Measurements from ENCODE around the gene RPS16. TPM values are rescaled to one million over a fixed set of nuclear protein-coding genes. Genes with fewer than 3 reads are reported as not detected.
A peak's percentile ranks its signal among the peaks of the same experiment; 100 is the strongest.

Gene RPS16
- total and polyA plus RNA-seq, 2 of the 13 experiments (the other 11 are each of a cell fraction or from before 2014, with no cell fraction given): 488 to 2,583 TPM

- 0% methylated on average over 42 of the region's 60 CpGs for WGBS (ENCODE audit: low lambda C conversion rate)
- peak within 1 kb of the TSS; percentile 86 for H3K27ac ChIP-seq (ENCODE audit: extremely low read length, insufficient read depth, low read length)
- in situ Hi-C loops (cut with HindIII; ENCODE audit: extremely low pct_ligation_motif_present, low pct_unique_long_range_greater_than_20kb): no loop called here
- TF ChIP-seq MED1 (CRISPR knock-in tag; IDR thresholded peaks at IDR 0.05): no peak; the same call in 1 of the 2 replicates
- peak; percentile 98 for TF ChIP-seq POLR2A (IDR thresholded peaks at IDR 0.05; ENCODE audit: insufficient read depth in 1 of 2, low read depth in 2 of 2, low read length in 2 of 2)
- no peak for TF ChIP-seq MLLT10 (CRISPR knock-in tag; IDR thresholded peaks at IDR 0.05)
- no peak for TF ChIP-seq ZNF451 (CRISPR knock-in tag; IDR thresholded peaks at IDR 0.05)
- TF ChIP-seq, protein P1, sequence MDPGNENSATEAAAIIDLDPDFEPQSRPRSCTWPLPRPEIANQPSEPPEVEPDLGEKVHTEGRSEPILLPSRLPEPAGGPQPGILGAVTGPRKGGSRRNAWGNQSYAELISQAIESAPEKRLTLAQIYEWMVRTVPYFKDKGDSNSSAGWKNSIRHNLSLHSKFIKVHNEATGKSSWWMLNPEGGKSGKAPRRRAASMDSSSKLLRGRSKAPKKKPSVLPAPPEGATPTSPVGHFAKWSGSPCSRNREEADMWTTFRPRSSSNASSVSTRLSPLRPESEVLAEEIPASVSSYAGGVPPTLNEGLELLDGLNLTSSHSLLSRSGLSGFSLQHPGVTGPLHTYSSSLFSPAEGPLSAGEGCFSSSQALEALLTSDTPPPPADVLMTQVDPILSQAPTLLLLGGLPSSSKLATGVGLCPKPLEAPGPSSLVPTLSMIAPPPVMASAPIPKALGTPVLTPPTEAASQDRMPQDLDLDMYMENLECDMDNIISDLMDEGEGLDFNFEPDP (CRISPR knock-in tag; conservative IDR thresholded peaks at IDR 0.05): no peak
- peak; percentile 35; the same call in 1 of the 2 replicates for TF ChIP-seq MIER3 (CRISPR knock-in tag; IDR thresholded peaks at IDR 0.05; ENCODE audit: borderline replicate concordance)
- peak; percentile 79; the same call in 1 of the 2 replicates for TF ChIP-seq GPN1 (CRISPR knock-in tag; IDR thresholded peaks at IDR 0.05; ENCODE audit: borderline replicate concordance)
- TF ChIP-seq, protein P2, sequence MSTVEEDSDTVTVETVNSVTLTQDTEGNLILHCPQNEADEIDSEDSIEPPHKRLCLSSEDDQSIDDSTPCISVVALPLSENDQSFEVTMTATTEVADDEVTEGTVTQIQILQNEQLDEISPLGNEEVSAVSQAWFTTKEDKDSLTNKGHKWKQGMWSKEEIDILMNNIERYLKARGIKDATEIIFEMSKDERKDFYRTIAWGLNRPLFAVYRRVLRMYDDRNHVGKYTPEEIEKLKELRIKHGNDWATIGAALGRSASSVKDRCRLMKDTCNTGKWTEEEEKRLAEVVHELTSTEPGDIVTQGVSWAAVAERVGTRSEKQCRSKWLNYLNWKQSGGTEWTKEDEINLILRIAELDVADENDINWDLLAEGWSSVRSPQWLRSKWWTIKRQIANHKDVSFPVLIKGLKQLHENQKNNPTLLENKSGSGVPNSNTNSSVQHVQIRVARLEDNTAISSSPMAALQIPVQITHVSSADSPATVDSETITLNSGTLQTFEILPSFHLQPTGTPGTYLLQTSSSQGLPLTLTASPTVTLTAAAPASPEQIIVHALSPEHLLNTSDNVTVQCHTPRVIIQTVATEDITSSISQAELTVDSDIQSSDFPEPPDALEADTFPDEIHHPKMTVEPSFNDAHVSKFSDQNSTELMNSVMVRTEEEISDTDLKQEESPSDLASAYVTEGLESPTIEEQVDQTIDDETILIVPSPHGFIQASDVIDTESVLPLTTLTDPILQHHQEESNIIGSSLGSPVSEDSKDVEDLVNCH (CRISPR knock-in tag; IDR thresholded peaks at IDR 0.05): no peak
- no peak for TF ChIP-seq GTF2F1 (IDR thresholded peaks at IDR 0.05; ENCODE audit: low read length)
- peak; percentile 85 for TF ChIP-seq YY1 (IDR thresholded peaks at IDR 0.05; ENCODE audit: insufficient read depth, insufficient replicate concordance, low read depth, low read length)
- TF ChIP-seq ZFAT (CRISPR knock-in tag; conservative IDR thresholded peaks at IDR 0.05): no peak
- peak; percentile 91; the same call in 1 of the 2 replicates for TF ChIP-seq ZHX1 (CRISPR knock-in tag; IDR thresholded peaks at IDR 0.05; ENCODE audit: low read depth)
- TF ChIP-seq KLF15 (CRISPR knock-in tag; IDR thresholded peaks at IDR 0.05; ENCODE audit: borderline replicate concordance): no peak
- 0 out of 2 replicates have a peak, but pooled peaks have one; percentile 22 for TF ChIP-seq ZNF263 (CRISPR knock-in tag; IDR thresholded peaks at IDR 0.05)
Measured at GRCh38 chr19:39390751-39391437, 44.9 kb downstream of the RPS16 start, which contains the start of the genes MED29 and PAF1. TSS of gene MED29 (plus strand) at chr19:39391378. CDS start at chr19:39391423, 45 bp downstream. TSS of gene PAF1 (minus strand) at chr19:39391106. CDS start at chr19:39390864, 242 bp downstream.

More at GRCh38 chr19:39390751-39391437, 44.9 kb downstream of the RPS16 start, which contains the start of the genes MED29 and PAF1:
- intact Hi-C loops (cut with micrococcal nuclease; ENCODE audit: unreplicated experiment): loop anchor here (1.0 kb wide), 1 partner anchor 7 kb away; no protein-coding TSS in a partner anchor
- Histone ChIP-seq H3K9me3 (ENCODE audit: low read length) (no peaks in the 10 kb centered on the region), H3K4me2 (ENCODE audit: low read depth, low read length) (peak within 1 kb of the TSS; percentile 75), H4K20me1 (ENCODE audit: insufficient read depth, low read length) (no peaks in the 10 kb centered on the region), H3K79me2 (ENCODE audit: insufficient read depth, low read length) (peaks cover 17% of the 10 kb centered on the region), H2AFZ (ENCODE audit: low read length) (no peak within 1 kb of the TSS), H3K4me3 (replicated peaks in 1 of 3; ENCODE audit: insufficient read depth in 1 of 3, low read depth in 2 of 3, low read length in 3 of 3) (peak within 1 kb of the TSS; percentile 92 to 96 (median 95)), H3K9ac (ENCODE audit: insufficient read depth, low read depth, low read length) (peak within 1 kb of the TSS; percentile 95), H3K4me1 (ENCODE audit: insufficient read depth, low read length) (peaks cover 22% of the 10 kb centered on the region), H3K27me3 (ENCODE audit: control insufficient read depth in 1 of 2, insufficient read depth in 2 of 2, low read length in 2 of 2) (no peaks in the 10 kb centered on the region), H3K36me3 (replicated peaks in 1 of 2; ENCODE audit: control insufficient read depth in 1 of 2, insufficient read depth in 2 of 2, low read length in 2 of 2) (peaks cover 9 to 47% of the 10 kb centered on the region in 2 experiments)
- POLR2A ChIA-PET: interaction anchor here (0.7 to 3.2 kb wide), 22 partner anchors 8 to 772 kb away, joined by 3 to 49 read pairs (median 6); partner anchors contain the start of genes EIF3K, PAK4, PLEKHG2 and RPS16
- ATAC-seq (peak; percentile 96), DNase-seq (ENCODE audit: low spot score) (peak; percentile 99), FAIRE-seq (peak; percentile 100)
- CTCF ChIA-PET (ENCODE audit: low intra/inter-chr PET ratio, low total read pairs): interaction anchor here (1.3 kb wide), 1 partner anchor 21 kb away, joined by 3 read pairs; the partner anchor contains the start of gene PLEKHG2
- no TSS peak for BruUV-seq (replicated peaks)

Data from HepG2 (cell line).